Measurements from ENCODE around the gene OSBPL10.
"Not testable (repeated sequence)": the region's sequence is repeated elsewhere in the genome, so short reads cannot be mapped to it uniquely, and the experiment has no call there.

Gene OSBPL10, protein sequence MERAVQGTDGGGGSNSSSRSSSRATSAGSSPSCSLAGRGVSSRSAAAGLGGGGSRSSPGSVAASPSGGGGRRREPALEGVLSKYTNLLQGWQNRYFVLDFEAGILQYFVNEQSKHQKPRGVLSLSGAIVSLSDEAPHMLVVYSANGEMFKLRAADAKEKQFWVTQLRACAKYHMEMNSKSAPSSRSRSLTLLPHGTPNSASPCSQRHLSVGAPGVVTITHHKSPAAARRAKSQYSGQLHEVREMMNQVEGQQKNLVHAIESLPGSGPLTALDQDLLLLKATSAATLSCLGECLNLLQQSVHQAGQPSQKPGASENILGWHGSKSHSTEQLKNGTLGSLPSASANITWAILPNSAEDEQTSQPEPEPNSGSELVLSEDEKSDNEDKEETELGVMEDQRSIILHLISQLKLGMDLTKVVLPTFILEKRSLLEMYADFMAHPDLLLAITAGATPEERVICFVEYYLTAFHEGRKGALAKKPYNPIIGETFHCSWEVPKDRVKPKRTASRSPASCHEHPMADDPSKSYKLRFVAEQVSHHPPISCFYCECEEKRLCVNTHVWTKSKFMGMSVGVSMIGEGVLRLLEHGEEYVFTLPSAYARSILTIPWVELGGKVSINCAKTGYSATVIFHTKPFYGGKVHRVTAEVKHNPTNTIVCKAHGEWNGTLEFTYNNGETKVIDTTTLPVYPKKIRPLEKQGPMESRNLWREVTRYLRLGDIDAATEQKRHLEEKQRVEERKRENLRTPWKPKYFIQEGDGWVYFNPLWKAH

GRCh38 chr3:31981206-31982181, at the start of gene OSBPL10, which contains the start of gene ZNF860:
Gene OSBPL10, minus strand, starts transcription at chr3:31981262. Its CDS starts 83 bp downstream, at chr3:31981179.
Gene ZNF860, plus strand, starts transcription at chr3:31981750. Its CDS starts 7,330 bp downstream, at chr3:31989080.
- DNase-seq, result no peak

- no peak for DNase-seq
Measured at GRCh38 chr3:32026593-32026992, 45.5 kb upstream of the OSBPL10 start.

DNA sequence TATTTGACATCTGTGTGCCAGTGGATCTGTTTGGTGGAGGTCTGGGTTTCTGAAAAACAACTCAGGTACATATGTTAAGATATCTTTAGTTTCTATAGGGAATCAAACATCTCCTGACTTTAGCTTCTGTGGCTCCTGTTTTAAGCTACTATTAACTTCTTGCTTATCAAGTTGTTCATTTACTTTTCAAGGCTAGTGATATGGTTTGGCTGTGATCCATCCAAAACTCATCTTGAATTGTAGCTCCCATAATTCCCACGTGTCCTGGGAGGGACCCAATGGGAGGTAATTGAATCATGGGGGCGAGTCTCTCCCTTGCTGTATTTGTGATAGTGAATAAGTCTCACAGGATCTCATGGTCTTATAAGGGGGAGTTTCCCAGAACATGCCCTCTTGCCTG, 41.9 kb upstream of the OSBPL10 start:
- DNase-seq, result no peak

DNA sequence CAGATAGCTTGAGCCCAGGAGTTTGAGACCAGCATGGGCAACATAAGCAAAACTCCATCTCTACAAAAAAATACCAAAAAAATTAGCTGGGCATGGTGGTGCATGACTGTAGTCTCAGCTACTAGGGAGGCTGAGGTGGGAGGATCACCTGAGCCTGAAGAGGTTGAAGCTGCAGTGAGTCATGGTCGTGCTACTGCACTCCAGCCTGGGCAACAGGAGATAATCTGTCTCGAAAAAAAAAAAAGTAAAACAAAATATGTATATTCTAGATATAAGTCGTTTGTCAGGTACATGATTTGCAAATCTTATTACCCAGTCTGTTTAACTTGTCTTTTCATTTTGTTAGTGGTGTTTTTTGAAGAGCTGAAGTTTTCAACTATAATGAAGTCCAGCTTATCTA, 40.7 kb upstream of the OSBPL10 start:
- no peak for DNase-seq

DNA sequence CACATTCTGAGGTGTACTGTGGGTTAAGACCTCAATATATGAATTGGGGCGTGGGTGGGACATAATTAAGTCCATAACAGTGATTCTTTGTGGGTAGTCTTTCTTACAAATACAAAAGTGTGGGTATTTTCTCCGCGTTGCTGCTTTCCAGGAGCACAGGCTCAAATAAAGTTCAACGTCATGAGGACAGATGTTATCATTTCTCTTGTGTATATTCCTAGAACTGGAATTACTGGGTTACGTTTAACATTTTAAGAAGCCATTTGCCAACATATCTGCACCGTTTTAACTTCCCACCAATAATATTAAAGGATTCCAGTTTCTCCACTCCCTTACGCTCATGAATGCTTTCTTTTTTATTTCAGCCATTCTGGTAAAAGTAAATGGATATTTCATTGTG, 40.1 kb upstream of the OSBPL10 start:
- DNase-seq, result no peak

DNA sequence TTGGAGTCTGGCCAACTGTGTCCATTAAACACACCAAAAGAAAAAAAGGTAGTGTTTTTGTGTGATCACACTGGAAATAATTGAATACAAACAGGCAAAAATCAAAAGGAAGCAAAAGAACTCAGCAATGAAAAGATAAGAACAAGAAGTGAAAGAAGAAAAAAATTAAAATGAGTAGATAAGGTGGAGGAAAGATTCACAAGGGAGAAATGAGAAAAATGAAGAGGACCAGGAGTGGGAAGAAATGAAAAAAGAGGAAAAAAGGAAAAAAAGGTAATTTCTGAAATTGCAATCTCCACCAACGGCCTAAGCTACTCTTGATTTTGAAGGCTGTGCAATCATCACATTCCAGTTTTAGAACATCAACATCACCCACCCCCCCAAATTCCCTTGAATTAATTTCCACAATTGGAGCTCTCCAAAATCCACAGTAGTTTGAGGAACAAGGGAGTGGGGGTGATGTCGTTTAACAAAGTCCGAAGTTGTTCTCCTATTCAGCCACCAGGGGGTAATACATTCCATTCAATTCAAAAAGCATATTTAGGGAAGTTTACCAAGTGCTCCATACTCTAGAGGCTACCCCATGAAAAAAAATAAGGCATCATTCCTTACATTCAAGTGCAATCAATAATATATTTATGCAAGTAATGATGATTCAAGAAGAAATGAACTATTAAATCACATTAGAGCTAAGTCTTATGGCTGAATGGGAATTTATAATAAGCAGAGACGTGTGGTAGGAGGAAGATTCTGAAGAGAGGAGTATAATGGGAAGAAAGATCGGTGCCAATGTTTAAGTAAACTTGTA, 37.9 kb upstream of the OSBPL10 start:
- DNase-seq, result no peak

GRCh38 chr3:32017286-32017685, 36.2 kb upstream of the OSBPL10 start:
- no peak for DNase-seq

GRCh38 chr3:32015638-32016037, 34.6 kb upstream of the OSBPL10 start:
- DNase-seq, result not testable (repeated sequence)

DNA sequence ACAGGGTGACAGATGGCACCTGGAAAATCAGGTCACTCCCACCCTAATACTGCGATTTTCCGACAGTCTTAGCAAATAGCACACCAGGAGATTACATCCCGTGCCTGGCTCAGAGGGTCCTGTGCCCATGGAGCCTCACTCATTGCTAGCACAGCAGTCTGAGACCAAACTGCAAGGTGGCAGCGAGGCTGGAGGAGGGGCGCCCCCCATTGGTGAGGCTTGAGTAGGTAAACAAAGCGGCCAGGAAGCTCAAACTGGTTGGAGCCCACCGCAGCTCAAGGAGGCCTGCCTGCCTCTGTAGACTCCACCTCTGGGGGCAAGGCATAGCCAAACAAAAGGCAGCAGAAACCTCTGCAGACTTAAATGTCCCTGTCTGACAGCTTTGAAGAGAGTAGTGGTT, 29.6 kb upstream of the OSBPL10 start:
- not testable (repeated sequence) for DNase-seq

- no peak for DNase-seq
Measured at GRCh38 chr3:32009957-32010356, 28.9 kb upstream of the OSBPL10 start.

- DNase-seq, result no peak
Measured at GRCh38 chr3:32009101-32009500, 28.0 kb upstream of the OSBPL10 start.

DNA sequence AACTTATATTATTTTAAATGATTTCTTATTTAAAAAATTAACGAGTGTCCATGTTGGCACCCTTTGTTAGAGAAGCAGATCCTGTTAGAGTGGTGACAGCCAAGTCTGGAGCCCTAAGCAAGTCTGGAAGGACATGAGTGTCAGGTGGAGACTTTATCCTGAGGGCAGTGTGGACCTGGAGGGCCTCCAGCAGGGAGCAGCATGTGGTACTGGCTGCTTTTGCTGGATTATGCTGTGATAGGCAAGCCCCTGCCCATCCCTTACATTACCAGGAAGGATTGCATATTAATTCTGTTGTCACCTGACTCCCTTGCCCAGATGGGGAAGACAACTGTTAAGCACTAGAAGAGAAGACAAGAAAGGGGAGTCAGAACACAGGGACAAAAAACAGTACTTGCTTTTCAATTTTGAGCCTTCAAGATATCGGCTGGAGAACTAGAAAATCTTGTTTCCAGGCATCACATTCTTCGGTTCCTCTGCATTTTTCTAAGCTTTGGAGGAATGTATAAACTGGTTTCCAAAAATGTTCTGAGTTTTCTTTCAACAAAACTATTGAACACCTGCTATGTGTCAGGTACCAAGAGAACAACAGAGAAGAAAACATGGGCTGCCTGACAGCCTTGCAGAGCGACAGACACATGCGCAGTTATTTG, 23.2 kb upstream of the OSBPL10 start:
- DNase-seq, result no peak

GRCh38 chr3:32003380-32003779, 22.3 kb upstream of the OSBPL10 start:
- no peak for DNase-seq

DNA sequence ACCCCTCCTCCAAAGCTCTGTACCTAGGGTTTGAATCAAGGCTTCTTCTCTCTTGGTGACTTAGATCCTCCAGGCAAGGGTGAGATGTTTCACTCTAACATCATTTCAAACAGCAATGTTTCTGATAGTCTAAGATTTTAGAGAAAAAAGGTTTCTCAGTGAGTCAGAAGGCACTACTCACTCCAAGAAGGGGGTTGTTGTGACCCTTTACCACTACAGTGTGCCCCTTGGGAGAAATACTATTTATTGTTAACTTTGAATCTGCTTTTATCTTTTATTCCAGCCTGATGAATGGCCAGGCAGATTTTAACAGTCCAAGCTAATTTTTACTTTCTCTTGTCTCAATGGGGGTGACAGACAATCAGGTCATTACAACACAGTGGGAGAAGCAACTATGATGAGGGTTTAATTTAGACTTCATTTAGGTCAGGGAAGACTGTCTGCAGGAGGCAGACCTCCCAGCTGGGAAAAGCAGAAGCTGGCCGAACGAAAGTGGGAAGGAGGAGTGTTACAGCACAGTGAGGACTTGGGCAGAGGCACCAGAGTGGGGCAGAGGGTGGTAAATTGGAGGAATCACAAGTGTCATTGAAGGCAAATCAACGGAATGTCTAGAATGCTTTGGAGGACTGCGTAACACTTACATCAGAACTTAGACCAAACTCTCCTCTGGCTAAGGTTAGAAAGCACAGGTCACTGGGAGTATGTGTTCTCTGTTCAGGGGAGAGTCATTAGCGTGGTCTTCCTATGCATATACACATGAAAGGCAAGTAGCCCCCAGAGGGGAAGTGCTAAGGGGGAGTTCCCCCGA, 21.7 kb upstream of the OSBPL10 start:
- no peak for DNase-seq

DNA sequence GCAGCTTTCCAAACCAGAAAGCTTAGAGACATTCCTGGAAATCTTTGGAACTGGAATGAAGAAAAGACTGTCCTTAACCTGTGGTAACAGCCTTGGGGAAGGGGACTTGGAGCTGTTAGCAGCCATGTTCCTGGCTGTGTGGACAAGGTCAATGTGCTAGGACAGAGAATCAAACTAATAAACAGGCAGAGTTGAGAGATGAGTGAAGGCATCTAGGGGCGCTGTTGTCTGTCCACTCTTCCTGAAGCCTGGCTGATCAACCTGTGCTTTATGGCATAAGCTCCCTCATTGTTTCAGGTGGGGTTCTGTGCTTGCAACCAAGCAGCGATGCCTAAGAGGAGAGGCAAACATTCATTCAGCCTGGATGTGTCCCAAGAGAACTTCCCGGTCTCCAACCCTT, 19.8 kb upstream of the OSBPL10 start:
- no peak for DNase-seq

GRCh38 chr3:31999907-32000439, 18.9 kb upstream of the OSBPL10 start:
- no peak for DNase-seq

- DNase-seq, result no peak
Measured at GRCh38 chr3:31997500-31997899, 16.4 kb upstream of the OSBPL10 start.

DNA sequence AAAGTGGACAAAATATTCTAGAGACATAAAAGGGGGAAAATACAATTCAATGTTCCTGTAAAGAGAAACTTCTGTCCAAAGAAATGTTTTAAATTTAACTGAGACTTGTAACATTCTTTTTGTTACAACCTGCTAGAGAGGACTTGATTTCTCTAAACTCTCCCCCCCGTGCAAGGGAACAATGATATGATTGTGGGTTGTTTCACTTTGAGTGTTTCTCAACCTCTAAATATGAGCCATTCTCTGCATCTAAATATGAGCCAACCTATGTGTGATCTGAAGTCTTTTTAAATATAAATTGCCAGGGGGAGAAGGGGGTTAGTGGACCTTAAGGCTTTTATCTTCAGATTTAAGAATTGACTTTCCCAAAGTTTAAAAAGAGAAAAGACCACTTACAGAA, 15.1 kb upstream of the OSBPL10 start:
- DNase-seq, result no peak

GRCh38 chr3:31995026-31995425, 14.0 kb upstream of the OSBPL10 start:
- DNase-seq, result not testable (repeated sequence)

DNA sequence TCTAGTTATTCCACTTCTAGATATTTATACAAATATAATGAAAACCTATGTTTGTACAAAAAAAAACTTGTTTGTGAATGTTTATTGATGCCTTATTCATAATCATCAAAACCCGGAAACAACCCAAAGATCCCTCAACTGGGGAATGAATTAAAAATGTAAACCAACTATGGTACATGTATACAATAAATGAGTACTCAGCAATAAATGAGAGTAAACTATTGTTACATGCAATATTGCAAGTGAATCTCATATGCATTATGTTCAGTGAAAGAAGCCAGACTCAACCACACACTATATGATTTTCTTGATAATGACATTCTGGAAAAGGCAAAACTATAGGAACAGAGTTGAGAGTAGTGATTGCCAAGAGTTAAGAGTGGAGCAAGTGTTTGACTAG, 12.8 kb upstream of the OSBPL10 start:
- no peak for DNase-seq
